Spleen (tissue), 7 donors: Measurements from ENCODE around the gene SLC35G6.
A peak's percentile ranks its signal among the peaks of the same experiment; 100 is the strongest.

Source experiments
- CTCF ChIP-seq, 11 experiments: fragments of 200-600 bp in 7 of 11; fragments of 450-650 bp in 4 of 11; sonication (generic) in 4 of 11; IDR thresholded peaks in 8 of 11; conservative IDR thresholded peaks in 3 of 11; 1 replicate in 7 of 11; 2 replicates in 4 of 11; pipeline versions ENCODE4 v1.4.0 to v1.8.0; 2016 to 2021; ENCODE audit warnings: antibody characterized with exemption in 11 of 11, inconsistent platforms in 4 of 11, mild to moderate bottlenecking in 1 of 11
- POLR2AphosphoS5 ChIP-seq, 3 donors: sonication (generic); formaldehyde crosslinking; IDR thresholded peaks; one replicate each; pipeline ENCODE4 v1.5.1; 2017; ENCODE audit warnings: antibody characterized with exemption in 3 of 3
- donor health status: DM: no; HTN: no; CAD: no; lungs with moderate emphysema.
- donor health status: DM: no; HTN: no; CAD: no.
- donor health status: DM: no; HTN: no; CAD: no.

- TF ChIP-seq CTCF (IDR thresholded peaks at IDR 0.05 in 8 of 11, conservative IDR thresholded peaks at IDR 0.05 in 3 of 11): no peak
- peak; percentile 79 to 88 (median 88) for TF ChIP-seq POLR2AphosphoS5 (IDR thresholded peaks at IDR 0.05)
Measured at GRCh38 chr17:7479213-7480088, 1.8 kb upstream of the SLC35G6 start, which contains the start of gene ZBTB4.
